ENCODE results near the gene MRPL49.

DNA sequence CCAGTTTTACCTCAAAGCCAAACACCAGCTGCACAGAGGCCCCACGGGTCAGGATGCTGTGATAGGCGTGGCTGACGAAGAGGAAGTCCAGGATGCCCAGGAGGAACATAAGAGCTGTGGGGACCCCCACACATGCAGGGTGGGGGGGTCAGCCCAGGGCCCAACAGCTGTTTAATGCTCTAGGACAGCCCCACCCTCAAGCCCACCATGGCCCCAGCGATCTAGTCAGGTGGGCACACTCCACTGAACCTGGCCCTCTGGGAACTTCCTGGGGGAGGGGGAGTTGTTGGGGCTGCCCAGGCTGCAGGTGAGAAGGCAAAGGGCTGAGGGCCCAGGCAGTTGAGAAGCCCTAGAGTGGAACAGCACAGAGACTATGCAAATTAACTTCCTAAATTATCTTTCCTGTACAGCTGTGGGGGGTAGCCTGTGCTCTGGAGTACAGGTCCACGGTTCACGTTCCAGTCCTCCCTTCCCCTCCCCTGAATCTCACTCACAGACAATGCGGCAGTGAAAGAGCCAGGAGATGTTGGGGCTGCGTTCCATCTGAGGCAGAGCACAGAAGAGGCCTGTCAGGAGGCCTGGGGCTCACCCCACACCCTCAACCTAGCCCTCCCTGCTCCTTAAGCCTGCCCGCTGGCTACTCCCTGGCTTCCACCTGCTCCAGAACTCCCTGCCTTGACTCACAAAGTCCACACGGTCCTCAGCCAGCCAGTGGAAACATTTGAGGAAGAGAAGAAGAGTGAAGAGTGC is 10.3 kb downstream of the MRPL49 start:
- TF ChIP-seq, protein P1, sequence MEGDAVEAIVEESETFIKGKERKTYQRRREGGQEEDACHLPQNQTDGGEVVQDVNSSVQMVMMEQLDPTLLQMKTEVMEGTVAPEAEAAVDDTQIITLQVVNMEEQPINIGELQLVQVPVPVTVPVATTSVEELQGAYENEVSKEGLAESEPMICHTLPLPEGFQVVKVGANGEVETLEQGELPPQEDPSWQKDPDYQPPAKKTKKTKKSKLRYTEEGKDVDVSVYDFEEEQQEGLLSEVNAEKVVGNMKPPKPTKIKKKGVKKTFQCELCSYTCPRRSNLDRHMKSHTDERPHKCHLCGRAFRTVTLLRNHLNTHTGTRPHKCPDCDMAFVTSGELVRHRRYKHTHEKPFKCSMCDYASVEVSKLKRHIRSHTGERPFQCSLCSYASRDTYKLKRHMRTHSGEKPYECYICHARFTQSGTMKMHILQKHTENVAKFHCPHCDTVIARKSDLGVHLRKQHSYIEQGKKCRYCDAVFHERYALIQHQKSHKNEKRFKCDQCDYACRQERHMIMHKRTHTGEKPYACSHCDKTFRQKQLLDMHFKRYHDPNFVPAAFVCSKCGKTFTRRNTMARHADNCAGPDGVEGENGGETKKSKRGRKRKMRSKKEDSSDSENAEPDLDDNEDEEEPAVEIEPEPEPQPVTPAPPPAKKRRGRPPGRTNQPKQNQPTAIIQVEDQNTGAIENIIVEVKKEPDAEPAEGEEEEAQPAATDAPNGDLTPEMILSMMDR (IDR thresholded peaks at IDR 0.05; ENCODE audit: poor library complexity, severe bottlenecking), result no peak
- TF ChIP-seq EZH2 (IDR thresholded peaks at IDR 0.05; ENCODE audit: borderline replicate concordance, insufficient read depth, low read length, poor library complexity, severe bottlenecking) (no peak), EP300 (conservative IDR thresholded peaks at IDR 0.05; ENCODE audit: poor library complexity, severe bottlenecking) (no peak), POLR2AphosphoS5 (IDR thresholded peaks at IDR 0.05) (no peak)
